HCT116 (cell line): ENCODE data around the gene MZT2A. TPM values are rescaled to one million over a fixed set of nuclear protein-coding genes. Genes with fewer than 3 reads are reported as not detected.
"Not testable (repeated sequence)": the region's sequence is repeated elsewhere in the genome, so short reads cannot be mapped to it uniquely, and the experiment has no call there.

Experiments
- ATAC-seq: fragments of 200-7000 bp; cut with Tn5 transposase; 2 replicates; pipeline ENCODE4 v1.9.1; 2020; ENCODE audit warnings: mild to moderate bottlenecking, moderate library complexity
- BruUV-seq: library from RNA; stranded (reverse); fragments of 400-500 nt; replicated peaks from 2 replicates; lab custom pipeline; 2021; lab: Mats Ljungman, UMichigan
- CTCF ChIA-PET: fragments of 300-600 bp; sonication (Branson Sonifier 250); formaldehyde crosslinking; loops from one replicate; lab custom pipeline; 2021; ENCODE audit warnings: antibody characterized with exemption; lab: Charles Lee
- POLR2A ChIA-PET: fragments of 300-600, 350-600 bp; sonication (Branson Sonifier 250); formaldehyde crosslinking; loops from one replicate; lab custom pipeline; 2021; ENCODE audit warnings: antibody characterized with exemption; lab: Charles Lee
- RAD21 ChIA-PET, 2 experiments: fragments of 300-600 bp; sonication (Branson Sonifier 250); formaldehyde crosslinking; loops; one replicate each; lab custom pipeline; 2023; ENCODE audit warnings: low total read pairs in 2 of 2; ENCODE audit not compliant: uncharacterized antibody in 2 of 2, unreplicated experiment in 2 of 2, low non-redundant PET in 1 of 2; lab: Charles Lee
- DNase-seq: peaks from one replicate; pipeline ENCODE4 v3.0.0-alpha.2; 2010; ENCODE audit warnings: low read depth, low spot score
- H2AFZ ChIP-seq: fragments of 200-600 bp; shearing (Covaris generic), sonication (generic); 2 replicates; pipeline ENCODE4 v1.6.1; 2017; ENCODE audit warnings: low read depth, mixed run types, mixed read lengths, antibody characterized with exemption, low read length; ENCODE audit not compliant: poor library complexity, severe bottlenecking
- H3K27ac ChIP-seq: 2 replicates; pipeline ENCODE4 v1.5.1; 2012; ENCODE audit warnings: low read depth, low read length
- H3K27me3 ChIP-seq: fragments of 200-600 bp; sonication (generic); 2 replicates; pipeline ENCODE4 v1.6.1; 2016; ENCODE audit warnings: mixed run types, low read length, mixed read lengths; ENCODE audit not compliant: insufficient read depth
- H3K36me3 ChIP-seq, 2 experiments: fragments of 200-500 bp in 1 of 2; fragments of 200-600 bp in 1 of 2; sonication (Bioruptor generic) in 1 of 2; sonication (generic) in 1 of 2; 2 replicates each; pipeline versions ENCODE4 v1.5.1 to v1.6.1; 2014 to 2016; ENCODE audit warnings: low read length in 2 of 2, inconsistent platforms in 1 of 2, mixed read lengths in 1 of 2, mixed run types in 1 of 2; ENCODE audit not compliant: insufficient read depth in 2 of 2, control insufficient read depth in 1 of 2
- H3K4me1 ChIP-seq, 2 experiments: fragments of 200-600 bp in 1 of 2; sonication (generic) in 1 of 2; 2 replicates each; pipeline versions ENCODE4 v1.5.1 to v1.6.1; 2012 to 2017; ENCODE audit warnings: low read length in 2 of 2, inconsistent platforms in 1 of 2, mild to moderate bottlenecking in 1 of 2, mixed read lengths in 1 of 2, mixed run types in 1 of 2, moderate library complexity in 1 of 2; ENCODE audit not compliant: insufficient read depth in 2 of 2, control insufficient read depth in 1 of 2
- H3K4me2 ChIP-seq: fragments of 200-600 bp; sonication (generic); 2 replicates; pipeline ENCODE4 v1.6.1; 2017; ENCODE audit warnings: mixed run types, low read length, mixed read lengths
- H3K4me3 ChIP-seq, 2 experiments: fragments of 200-600 bp in 1 of 2; sonication (generic) in 1 of 2; replicated peaks in 1 of 2; 2 replicates each; pipeline ENCODE4 v1.5.1; 2011 to 2016; ENCODE audit warnings: low read length in 2 of 2, control low read depth in 1 of 2, low read depth in 1 of 2, mild to moderate bottlenecking in 1 of 2, mixed read lengths in 1 of 2, mixed run types in 1 of 2
- H3K79me2 ChIP-seq: fragments of 200-600 bp; sonication (generic); 2 replicates; pipeline ENCODE4 v1.6.1; 2017; ENCODE audit warnings: mild to moderate bottlenecking, mixed run types, low read length, moderate library complexity, mixed read lengths; ENCODE audit not compliant: insufficient read depth
- H3K9ac ChIP-seq: fragments of 200-600 bp; sonication (generic); 2 replicates; pipeline ENCODE4 v1.6.1; 2016; ENCODE audit warnings: low read length, mixed read lengths
- H3K9me2 ChIP-seq: fragments of 200-600 bp; sonication (generic), shearing (Covaris generic); 2 replicates; pipeline ENCODE4 v1.6.1; 2017; ENCODE audit warnings: mixed run types, mild to moderate bottlenecking, moderate library complexity; ENCODE audit not compliant: insufficient read depth
- H3K9me3 ChIP-seq, 2 experiments: fragments of 200-500 bp in 1 of 2; fragments of 200-600 bp in 1 of 2; sonication (Bioruptor generic) in 1 of 2; sonication (generic) in 1 of 2; 2 replicates each; pipeline ENCODE4 v1.6.1; 2014 to 2017; ENCODE audit warnings: low read length in 2 of 2, mixed read lengths in 2 of 2, inconsistent platforms in 1 of 2, low read depth in 1 of 2, mild to moderate bottlenecking in 1 of 2, mixed run types in 1 of 2, moderate library complexity in 1 of 2; ENCODE audit not compliant: control insufficient read depth in 1 of 2, insufficient read depth in 1 of 2
- H4K20me1 ChIP-seq: fragments of 200-600 bp; sonication (generic), shearing (Covaris generic); 2 replicates; pipeline ENCODE4 v1.6.1; 2017; ENCODE audit warnings: mixed run types, mild to moderate bottlenecking, moderate library complexity; ENCODE audit not compliant: insufficient read depth
- intact Hi-C: fragments of 100-400 bp; cut with micrococcal nuclease; formaldehyde crosslinking; loops from 2 replicates; pipeline ENCODE4 v1.10.0; 2022
- total RNA-seq: library from RNA; stranded (reverse); gene quantifications from one replicate; pipeline ENCODE4 v1.2.1, GENCODE V29; 2021; ENCODE audit not compliant: unreplicated experiment

Gene MZT2A
- total RNA-seq, 1 experiment from 2014 or later, result 203 TPM

- BruUV-seq, RAD21 ChIA-PET: not testable (repeated sequence)
These were observed 22.4 kb upstream of the MZT2A start for GRCh38 chr2:131514408-131515166.

GRCh38 chr2:131511969-131512870, 20.0 kb upstream of the MZT2A start:
- BruUV-seq, result TSS peak; percentile 15
- intact Hi-C loops, result not testable (repeated sequence)

More at GRCh38 chr2:131514408-131515166, 22.4 kb upstream of the MZT2A start:
- H3K4me2 ChIP-seq, H3K9me2 ChIP-seq, CTCF ChIA-PET, H3K4me3 ChIP-seq, DNase-seq, H3K9me3 ChIP-seq, H3K9ac ChIP-seq, H4K20me1 ChIP-seq, intact Hi-C loops, H3K27me3 ChIP-seq, H3K27ac ChIP-seq, H2AFZ ChIP-seq, H3K79me2 ChIP-seq, H3K4me1 ChIP-seq, POLR2A ChIA-PET, H3K36me3 ChIP-seq, ATAC-seq: not testable (repeated sequence)

GRCh38 chr2:131511291-131511968, 19.2 kb upstream of the MZT2A start:
- H3K9ac ChIP-seq, RAD21 ChIA-PET, H3K27ac ChIP-seq, H3K9me3 ChIP-seq, H3K4me2 ChIP-seq, H3K79me2 ChIP-seq, H3K4me3 ChIP-seq, POLR2A ChIA-PET, H4K20me1 ChIP-seq, BruUV-seq, H3K36me3 ChIP-seq, intact Hi-C loops, H3K4me1 ChIP-seq, H3K27me3 ChIP-seq, H3K9me2 ChIP-seq, H2AFZ ChIP-seq, DNase-seq, CTCF ChIA-PET: not testable (repeated sequence)
- ATAC-seq, result peak; percentile 60

More at GRCh38 chr2:131511969-131512870, 20.0 kb upstream of the MZT2A start:
- H3K4me2 ChIP-seq, POLR2A ChIA-PET, H4K20me1 ChIP-seq, ATAC-seq, CTCF ChIA-PET, H3K9me2 ChIP-seq, H3K9me3 ChIP-seq, H3K36me3 ChIP-seq, H2AFZ ChIP-seq, H3K4me3 ChIP-seq, DNase-seq, H3K79me2 ChIP-seq, H3K27ac ChIP-seq, H3K9ac ChIP-seq, H3K4me1 ChIP-seq, H3K27me3 ChIP-seq, RAD21 ChIA-PET: not testable (repeated sequence)
